IMR-90 (cell line): ENCODE results near the gene LY6G6D. TPM values are rescaled to one million over a fixed set of nuclear protein-coding genes. Genes with fewer than 3 reads are reported as not detected.

ENCODE experiments used
- ATAC-seq: fragments of 200-7000 bp; cut with Tn5 transposase; 2 replicates; pipeline ENCODE4 v1.9.1; 2020; ENCODE audit warnings: low read depth, mild to moderate bottlenecking, moderate library complexity
- BruUV-seq: library from RNA; stranded (reverse); fragments of 400-500 nt; replicated peaks from 2 replicates; lab custom pipeline; 2021; lab: Mats Ljungman, UMichigan
- CTCF ChIA-PET: fragments of 300-600 bp; formaldehyde crosslinking; extraction: SDS; loops from one replicate; lab custom pipeline; 2021; ENCODE audit warnings: antibody characterized with exemption; lab: Yijun Ruan, JAX
- POLR2A ChIA-PET: fragments of 300-600 bp; sonication (Branson Sonifier 250); formaldehyde crosslinking; loops from one replicate; lab custom pipeline; 2022; ENCODE audit warnings: antibody characterized with exemption; ENCODE audit not compliant: unreplicated experiment; lab: Charles Lee
- DNase-seq: peaks from one replicate; pipeline ENCODE4 v3.0.0; 2013
- H2AFZ ChIP-seq: replicated peaks from 2 replicates; pipeline ENCODE3; 2013; ENCODE audit warnings: low read length, mild to moderate bottlenecking; ENCODE audit not compliant: poor library complexity
- H2AK5ac ChIP-seq: 2 replicates; pipeline ENCODE4 v1.6.1; 2013; ENCODE audit warnings: low read depth, low read length, inconsistent platforms
- H2AK9ac ChIP-seq: replicated peaks from 2 replicates; pipeline ENCODE3; 2013; ENCODE audit warnings: mild to moderate bottlenecking, low read depth, low read length, moderate library complexity; ENCODE audit not compliant: poor library complexity
- H2BK120ac ChIP-seq: 2 replicates; pipeline ENCODE4 v1.6.1; 2013; ENCODE audit warnings: low read depth, low read length, inconsistent platforms
- H2BK15ac ChIP-seq: 3 replicates; pipeline ENCODE4 v1.6.1; 2013; ENCODE audit warnings: low read depth, low read length, inconsistent platforms
- H2BK20ac ChIP-seq: 2 replicates; pipeline ENCODE4 v1.6.1; 2013; ENCODE audit warnings: low read depth, mild to moderate bottlenecking, inconsistent platforms, low read length, moderate library complexity
- H2BK5ac ChIP-seq: 2 replicates; pipeline ENCODE4 v1.6.1; 2013; ENCODE audit warnings: mild to moderate bottlenecking, low read depth, low read length, inconsistent platforms; ENCODE audit not compliant: poor library complexity, severe bottlenecking
- H3K14ac ChIP-seq: replicated peaks from 2 replicates; pipeline ENCODE4 v1.6.1; 2013; ENCODE audit warnings: low read depth, low read length, inconsistent platforms
- H3K18ac ChIP-seq: 2 replicates; pipeline ENCODE4 v1.6.1; 2013; ENCODE audit warnings: low read depth, low read length, control low read depth
- H3K23ac ChIP-seq: 2 replicates; pipeline ENCODE4 v1.6.1; 2013; ENCODE audit warnings: low read depth, low read length, inconsistent platforms
- H3K27ac ChIP-seq: 2 replicates; pipeline ENCODE4 v1.5.1; 2013; ENCODE audit warnings: mild to moderate bottlenecking, control low read depth, low read length; ENCODE audit not compliant: insufficient read depth
- H3K27me3 ChIP-seq: 2 replicates; pipeline ENCODE4 v1.6.1; 2013; ENCODE audit warnings: low read length; ENCODE audit not compliant: control insufficient read depth, insufficient read depth
- H3K36me3 ChIP-seq: 2 replicates; pipeline ENCODE4 v1.6.1; 2013; ENCODE audit warnings: low read length, mixed read lengths; ENCODE audit not compliant: control insufficient read depth, insufficient read depth
- H3K4ac ChIP-seq: 2 replicates; pipeline ENCODE4 v1.6.1; 2013; ENCODE audit warnings: low read depth, low read length, inconsistent platforms
- H3K4me1 ChIP-seq: 2 replicates; pipeline ENCODE4 v1.6.1; 2013; ENCODE audit warnings: low read length, mixed read lengths; ENCODE audit not compliant: control insufficient read depth, insufficient read depth
- H3K4me2 ChIP-seq: 2 replicates; pipeline ENCODE4 v1.6.1; 2013; ENCODE audit warnings: low read depth, mild to moderate bottlenecking, control low read depth, low read length, moderate library complexity
- H3K4me3 ChIP-seq: 2 replicates; pipeline ENCODE4 v1.5.1; 2013; ENCODE audit warnings: low read depth, mild to moderate bottlenecking, control low read depth, low read length, moderate library complexity; ENCODE audit not compliant: insufficient read depth
- H3K56ac ChIP-seq: 2 replicates; pipeline ENCODE4 v1.6.1; 2013; ENCODE audit warnings: low read length, inconsistent platforms; ENCODE audit not compliant: insufficient read depth; ENCODE audit errors: extremely low read depth
- H3K79me1 ChIP-seq, 2 experiments: 2 replicates each; pipeline ENCODE4 v1.6.1; 2013; ENCODE audit warnings: low read length in 2 of 2, inconsistent platforms in 1 of 2, low read depth in 1 of 2
- H3K9ac ChIP-seq: 2 replicates; pipeline ENCODE4 v1.6.1; 2013; ENCODE audit warnings: low read depth, low read length, control low read depth
- H3K9me1 ChIP-seq: 2 replicates; pipeline ENCODE4 v1.6.1; 2013; ENCODE audit warnings: low read length, inconsistent platforms; ENCODE audit not compliant: insufficient read depth
- H3K9me3 ChIP-seq: 2 replicates; pipeline ENCODE4 v1.6.1; 2013; ENCODE audit warnings: low read length; ENCODE audit not compliant: control insufficient read depth, insufficient read depth
- H4K20me1 ChIP-seq: 2 replicates; pipeline ENCODE4 v1.6.1; 2013; ENCODE audit warnings: low read length, inconsistent platforms; ENCODE audit not compliant: insufficient read depth
- H4K5ac ChIP-seq: 2 replicates; pipeline ENCODE4 v1.6.1; 2013; ENCODE audit warnings: mild to moderate bottlenecking, low read depth, low read length, control low read depth
- H4K8ac ChIP-seq, 2 experiments: 2 replicates each; pipeline ENCODE4 v1.6.1; 2013; ENCODE audit warnings: low read depth in 2 of 2, low read length in 2 of 2, control low read depth in 1 of 2, inconsistent platforms in 1 of 2
- H4K91ac ChIP-seq: 2 replicates; pipeline ENCODE4 v1.6.1; 2013; ENCODE audit warnings: low read depth, low read length, inconsistent platforms; ENCODE audit not compliant: insufficient read depth
- BHLHE40 ChIP-seq: fragments of 150-350 bp; IDR thresholded peaks from 2 replicates; pipeline ENCODE4 v1.6.1; 2016; ENCODE audit warnings: mild to moderate bottlenecking, low read depth, low read length
- CEBPB ChIP-seq: IDR thresholded peaks from 2 replicates; pipeline ENCODE4 v1.6.1; 2012; ENCODE audit warnings: low read depth, low read length, improper control_type of control experiment
- CHD1 ChIP-seq: IDR thresholded peaks from 2 replicates; pipeline ENCODE4 v1.6.1; 2012; ENCODE audit warnings: low read depth, low read length, improper control_type of control experiment
- CTCF ChIP-seq: conservative IDR thresholded peaks from 2 replicates; pipeline ENCODE4 v1.5.1; 2012; ENCODE audit warnings: mild to moderate bottlenecking, low read depth, low read length, improper control_type of control experiment
- ELK1 ChIP-seq: fragments of 150-350 bp; IDR thresholded peaks from 2 replicates; pipeline ENCODE4 v1.6.1; 2016; ENCODE audit warnings: low read depth, mild to moderate bottlenecking, low read length, moderate library complexity, borderline replicate concordance
- FOS ChIP-seq: fragments of 150-350 bp; IDR thresholded peaks from 2 replicates; pipeline ENCODE4 v1.6.1; 2016; ENCODE audit warnings: low read depth, low read length
- MAFK ChIP-seq: IDR thresholded peaks from 2 replicates; pipeline ENCODE4 v1.6.1; 2012; ENCODE audit warnings: low read depth, low read length, improper control_type of control experiment
- MAZ ChIP-seq: IDR thresholded peaks from 2 replicates; pipeline ENCODE4 v1.6.1; 2012; ENCODE audit warnings: low read depth, mild to moderate bottlenecking, low read length, improper control_type of control experiment, moderate library complexity, borderline replicate concordance
- MXI1 ChIP-seq: IDR thresholded peaks from 2 replicates; pipeline ENCODE4 v1.6.1; 2012; ENCODE audit warnings: low read depth, mild to moderate bottlenecking, low read length, moderate library complexity, borderline replicate concordance
- NFE2L2 ChIP-seq: fragments of 150-350 bp; IDR thresholded peaks from 2 replicates; pipeline ENCODE4 v1.6.1; 2016; ENCODE audit warnings: low read depth, mild to moderate bottlenecking, low read length
- POLR2A ChIP-seq: IDR thresholded peaks from 2 replicates; pipeline ENCODE4 v1.6.1; 2012; ENCODE audit warnings: mild to moderate bottlenecking, low read depth, low read length
- RAD21 ChIP-seq: IDR thresholded peaks from 2 replicates; pipeline ENCODE4 v1.6.1; 2012; ENCODE audit warnings: low read length, improper control_type of control experiment
- RCOR1 ChIP-seq: IDR thresholded peaks from 2 replicates; pipeline ENCODE4 v1.6.1; 2012; ENCODE audit warnings: mild to moderate bottlenecking, low read length, improper control_type of control experiment; ENCODE audit not compliant: insufficient replicate concordance
- RFX5 ChIP-seq: IDR thresholded peaks from 2 replicates; pipeline ENCODE4 v1.8.0; 2012; ENCODE audit warnings: low read depth, mild to moderate bottlenecking, low read length, moderate library complexity
- SMC3 ChIP-seq: fragments of 150-350 bp; IDR thresholded peaks from 2 replicates; pipeline ENCODE4 v1.6.1; 2016; ENCODE audit warnings: low read depth, mild to moderate bottlenecking, antibody characterized with exemption, low read length, moderate library complexity
- USF2 ChIP-seq: fragments of 150-350 bp; IDR thresholded peaks from 2 replicates; pipeline ENCODE4 v1.6.1; 2017; ENCODE audit warnings: mild to moderate bottlenecking, antibody characterized with exemption, low read length, low read depth
- whole genome bisulfite sequencing, 2 experiments: methylation state at CpG; one replicate each; pipeline versions ENCODE4 v1.1.5 to v1.1.7; 2013; ENCODE audit warnings: missing lambda C conversion rate in 2 of 2; ENCODE audit not compliant: insufficient read length in 1 of 2; ENCODE audit errors: extremely low coverage in 2 of 2; 5-methylcytosine and 5-hydroxymethylcytosine counted together
- dilution Hi-C: fragments of 300-500 bp; cut with HindIII; formaldehyde crosslinking; loops from one replicate; pipeline ENCODE4 v1.14.3; 2018; ENCODE audit warnings: low sequenced_read_pairs; ENCODE audit not compliant: unreplicated experiment
- in situ Hi-C: fragments of 300-500 bp; cut with MboI; formaldehyde crosslinking; loops from 3 replicates; pipeline ENCODE4 v1.14.3; 2019; ENCODE audit warnings: low sequenced_read_pairs, inconsistent platforms, mixed read lengths
- intact Hi-C: fragments of 100-400 bp; cut with micrococcal nuclease; formaldehyde crosslinking; loops from 2 replicates; pipeline ENCODE4 v1.10.0; 2022
- polyA plus RNA-seq, 3 experiments: library from polyadenylated mRNA; depleted of rRNA; stranded (reverse); fragments of >200 nt; gene quantifications; 2 replicates each; pipeline ENCODE4 v1.2.3, GENCODE V29; 2012; ENCODE audit warnings: low replicate concordance in 1 of 3
- total RNA-seq: library from RNA; depleted of rRNA; stranded (reverse); fragments of >200 nt; gene quantifications from 2 replicates; pipeline ENCODE4 v1.2.3, GENCODE V29; 2012

The LY6G6D gene
- total and polyA plus RNA-seq, 2 of the 4 experiments (the other 2 are of a cell fraction) = not detected

GRCh38 chr6:31733734-31734133 lies 18.6 kb downstream of the LY6G6D start:
- H3K4me1 ChIP-seq = peaks cover 18% of the 10 kb centered on the region
- H3K9me3 ChIP-seq = no peaks in the 10 kb centered on the region
- peaks cover 6 to 71% of the 10 kb centered on the region in 2 experiments; a peak in 3 of 4 replicates for H3K79me1 ChIP-seq
- peak overlapping the region; percentile 98; the same call in 1 of the 2 replicates for H3K9ac ChIP-seq
- H3K4me2 ChIP-seq = peak overlapping the region; percentile 96; the same call in 1 of the 2 replicates
- peak overlapping the region; percentile 98 for H2AK5ac ChIP-seq
- CTCF ChIA-PET = no interaction called here
- 94% methylated on average over 4 of the region's 4 CpGs; no CpG with 5 or more reads in 1 of the 2 experiments for whole genome bisulfite sequencing, 2 experiments
- H2BK20ac ChIP-seq = no peak overlapping the region
- no peak for TF ChIP-seq ELK1
- no peak for TF ChIP-seq CTCF
- TF ChIP-seq RCOR1 = no peak
- TF ChIP-seq SMC3 = no peak
- no peak for TF ChIP-seq RAD21
- no peak for TF ChIP-seq FOS
- TF ChIP-seq BHLHE40 = no peak
- TF ChIP-seq USF2 = no peak
- TF ChIP-seq NFE2L2 = no peak
- TF ChIP-seq MAFK = no peak
- no peak for TF ChIP-seq MAZ
- no peak for TF ChIP-seq MXI1
- TF ChIP-seq POLR2A = no peak
- no peak for TF ChIP-seq RFX5
- TF ChIP-seq CEBPB = no peak
- TF ChIP-seq CHD1 = no peak
- H3K9me1 ChIP-seq = peaks cover 10% of the 10 kb centered on the region
- intact Hi-C loops (no loop called here), dilution Hi-C loops (no loop called here), in situ Hi-C loops (no loop called here)
- H3K56ac ChIP-seq = no peak overlapping the region
- peak overlapping the region; percentile 33 to 74; a peak in 1 of 4 replicates for H4K8ac ChIP-seq
- H3K27me3 ChIP-seq = no peaks in the 10 kb centered on the region
- H2BK15ac ChIP-seq = no peak overlapping the region
- no peak overlapping the region for H4K91ac ChIP-seq
- peaks cover 30% of the 10 kb centered on the region for H3K36me3 ChIP-seq
- DNase-seq (no peak), ATAC-seq (no peak)
- BruUV-seq = no TSS peak
- H3K14ac ChIP-seq = peak overlapping the region; percentile 98
- peak overlapping the region; percentile 81; the same call in 1 of the 2 replicates for H3K23ac ChIP-seq
- peak overlapping the region; percentile 100 for H2AK9ac ChIP-seq
- POLR2A ChIA-PET = interaction anchor here (0.5 kb wide), 1 partner anchor 10 kb away, joined by 3 read pairs; no protein-coding TSS in a partner anchor
- no peak overlapping the region for H4K5ac ChIP-seq
- no peak overlapping the region for H2BK120ac ChIP-seq
- H3K27ac ChIP-seq = peak overlapping the region; percentile 94
- H2AFZ ChIP-seq = no peak overlapping the region
- no peak overlapping the region for H3K4me3 ChIP-seq
- peak overlapping the region; percentile 98; the same call in 1 of the 2 replicates for H3K4ac ChIP-seq
- H3K18ac ChIP-seq = no peak overlapping the region
- peak overlapping the region; percentile 99 for H2BK5ac ChIP-seq
- H4K20me1 ChIP-seq = peaks cover 38% of the 10 kb centered on the region
